ENCODE measurements around the gene FKBP1B. TPM values are rescaled to one million over a fixed set of nuclear protein-coding genes. Genes with fewer than 3 reads are reported as not detected.

Gene FKBP1B
- total and polyA plus RNA-seq, 2 donors (not counting 3 experiments of a cell fraction or from before 2014, with no cell fraction given): 12.9 to 40.2 TPM

DNA sequence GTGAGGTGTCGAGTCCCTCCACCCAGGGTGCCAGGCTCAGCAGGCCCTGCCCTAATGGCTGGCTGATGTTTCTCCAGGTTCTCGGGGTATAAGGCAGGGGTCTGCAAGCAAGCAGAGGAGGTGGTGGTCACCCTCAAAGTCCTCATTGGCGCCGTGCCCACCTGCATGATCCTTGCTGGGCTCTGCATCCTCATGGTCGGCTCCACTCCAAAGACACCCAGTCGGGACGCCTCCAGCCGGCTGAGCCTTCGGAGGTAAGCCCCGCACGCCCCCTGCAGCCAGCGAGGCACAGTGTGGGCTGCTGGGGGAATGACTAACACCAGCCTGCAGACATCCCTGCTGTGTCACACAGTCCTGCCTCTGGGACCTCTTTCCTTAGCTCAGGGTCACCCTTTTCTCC lies 25.5 kb upstream of the FKBP1B start:
- intact Hi-C loops (cut with micrococcal nuclease) (no loop called here), dilution Hi-C loops (cut with MboI; ENCODE audit: extremely low pct_ligation_motif_present, low sequenced_read_pairs) (no loop called here)
- Histone ChIP-seq H3K9me3 (replicated peaks; ENCODE audit: control insufficient read depth, insufficient read depth, low read length) (no peaks in the 10 kb centered on the region), H3K9me1 (replicated peaks; ENCODE audit: control insufficient read depth, extremely low read depth, insufficient read depth, low read length) (no peaks in the 10 kb centered on the region), H3K79me2 (ENCODE audit: control insufficient read depth, insufficient read depth, low read length) (no peaks in the 10 kb centered on the region), H3K4me2 (ENCODE audit: insufficient read depth, low read length) (no peak overlapping the region), H3K4me1 (ENCODE audit: control insufficient read depth, extremely low read depth, insufficient read depth, low read length) (no peaks in the 10 kb centered on the region), H2AFZ (ENCODE audit: low read depth, low read length) (no peak overlapping the region), H4K20me1 (replicated peaks; ENCODE audit: control insufficient read depth, extremely low read depth, insufficient read depth, low read length) (no peaks in the 10 kb centered on the region), H3K36me3 (ENCODE audit: control insufficient read depth in 2 of 2, extremely low read depth in 1 of 2, insufficient read depth in 2 of 2, low read length in 2 of 2) (peaks cover 0 to 2% of the 10 kb centered on the region in 2 experiments), H3K27ac (ENCODE audit: insufficient read depth, low read depth, low read length) (no peak overlapping the region), H3K4me3 (replicated peaks in 1 of 3; ENCODE audit: insufficient read depth in 1 of 3, low read depth in 1 of 3, low read length in 3 of 3) (no peak overlapping the region), H3K27me3 (ENCODE audit: control insufficient read depth in 2 of 2, insufficient read depth in 2 of 2, low read length in 2 of 2) (no peaks in the 10 kb centered on the region), H3K9ac (replicated peaks; ENCODE audit: extremely low read depth, insufficient read depth, low read length) (no peak overlapping the region)
- BruUV-seq (replicated peaks): no TSS peak
- POLR2A ChIA-PET: no interaction called here
- TF ChIP-seq POLR2AphosphoS5 (IDR thresholded peaks at IDR 0.05; ENCODE audit: insufficient read depth, low read depth, low read length) (no peak), MYC (IDR thresholded peaks at IDR 0.05; ENCODE audit: low read depth, low read length) (no peak), EZH2 (IDR thresholded peaks at IDR 0.05; ENCODE audit: borderline replicate concordance, low read depth, low read length, severe bottlenecking) (no peak), FOS (IDR thresholded peaks at IDR 0.05; ENCODE audit: borderline replicate concordance, insufficient read depth, low read length) (no peak), POLR2A (IDR thresholded peaks at IDR 0.05; ENCODE audit: low read depth, low read length) (no peak), JUN (IDR thresholded peaks at IDR 0.05; ENCODE audit: borderline replicate concordance, insufficient read depth, insufficient read length, low read depth) (no peak), GATA2 (IDR thresholded peaks at IDR 0.05; ENCODE audit: insufficient read depth, insufficient read length, low read depth, low read length) (no peak)
- TF ChIP-seq, protein P1, sequence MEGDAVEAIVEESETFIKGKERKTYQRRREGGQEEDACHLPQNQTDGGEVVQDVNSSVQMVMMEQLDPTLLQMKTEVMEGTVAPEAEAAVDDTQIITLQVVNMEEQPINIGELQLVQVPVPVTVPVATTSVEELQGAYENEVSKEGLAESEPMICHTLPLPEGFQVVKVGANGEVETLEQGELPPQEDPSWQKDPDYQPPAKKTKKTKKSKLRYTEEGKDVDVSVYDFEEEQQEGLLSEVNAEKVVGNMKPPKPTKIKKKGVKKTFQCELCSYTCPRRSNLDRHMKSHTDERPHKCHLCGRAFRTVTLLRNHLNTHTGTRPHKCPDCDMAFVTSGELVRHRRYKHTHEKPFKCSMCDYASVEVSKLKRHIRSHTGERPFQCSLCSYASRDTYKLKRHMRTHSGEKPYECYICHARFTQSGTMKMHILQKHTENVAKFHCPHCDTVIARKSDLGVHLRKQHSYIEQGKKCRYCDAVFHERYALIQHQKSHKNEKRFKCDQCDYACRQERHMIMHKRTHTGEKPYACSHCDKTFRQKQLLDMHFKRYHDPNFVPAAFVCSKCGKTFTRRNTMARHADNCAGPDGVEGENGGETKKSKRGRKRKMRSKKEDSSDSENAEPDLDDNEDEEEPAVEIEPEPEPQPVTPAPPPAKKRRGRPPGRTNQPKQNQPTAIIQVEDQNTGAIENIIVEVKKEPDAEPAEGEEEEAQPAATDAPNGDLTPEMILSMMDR (IDR thresholded peaks at IDR 0.05; ENCODE audit: extremely low read depth in 1 of 2, insufficient read depth in 1 of 2, low read depth in 1 of 2, low read length in 2 of 2): no peak
- TF ChIP-seq, protein P2, sequence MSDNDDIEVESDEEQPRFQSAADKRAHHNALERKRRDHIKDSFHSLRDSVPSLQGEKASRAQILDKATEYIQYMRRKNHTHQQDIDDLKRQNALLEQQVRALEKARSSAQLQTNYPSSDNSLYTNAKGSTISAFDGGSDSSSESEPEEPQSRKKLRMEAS (IDR thresholded peaks at IDR 0.05; ENCODE audit: insufficient read depth, insufficient read length): no peak
- CTCF ChIA-PET: interaction anchor here (1.5 to 2.6 kb wide), 3 partner anchors 97 to 200 kb away, joined by 7 to 13 read pairs (median 8); partner anchors contain the start of gene ATAD2B
- DNase-seq (ENCODE audit: low read depth, low spot score) (no peak), FAIRE-seq (no peak)
